ENCODE measurements around the gene MCM3.

The MCM3 gene

DNA sequence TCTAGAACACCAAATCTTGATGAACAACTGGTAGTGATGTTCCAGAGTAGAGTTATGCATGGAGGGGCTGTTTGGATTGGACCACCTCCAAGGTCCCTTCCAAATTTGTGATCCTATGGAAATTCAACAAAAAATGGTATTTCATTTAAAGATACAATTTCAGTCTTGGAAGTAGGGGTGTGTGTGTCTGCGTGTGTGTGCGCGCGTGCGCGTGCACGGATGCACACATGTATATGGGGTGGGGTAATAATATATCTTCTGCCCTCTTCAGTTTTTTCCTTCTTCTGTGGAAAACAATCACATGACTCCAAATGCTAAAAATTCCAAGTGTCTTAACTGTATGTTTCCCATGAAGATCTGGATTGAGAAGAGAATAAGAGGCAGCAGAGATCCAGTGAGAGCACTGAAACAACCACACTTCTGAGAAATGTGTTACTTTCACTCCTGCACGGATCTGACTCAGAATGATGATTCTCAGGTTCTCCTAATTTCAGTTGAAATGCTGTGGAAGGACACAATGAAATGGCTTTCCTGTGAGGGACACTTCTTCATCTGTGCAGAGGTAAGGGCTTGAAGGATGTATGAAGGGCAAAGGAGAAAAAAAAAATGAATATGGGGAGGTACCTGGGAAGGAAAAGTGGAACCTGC, 29.7 kb downstream of the MCM3 start:
- Histone ChIP-seq H3K9me3 (no peaks in the 10 kb centered on the region), H3K4me1 (no peaks in the 10 kb centered on the region), H3K27me3 (peaks cover 11% of the 10 kb centered on the region), H3K36me3 (no peaks in the 10 kb centered on the region), H3K4me3 (ENCODE audit: low read depth, low read length) (no peak overlapping the region)
- no peak for TF ChIP-seq CTCF (IDR thresholded peaks at IDR 0.05; ENCODE audit: low read depth, low read length)
- no peak for DNase-seq

GRCh38 chr6:52253494-52253893, 31.0 kb downstream of the MCM3 start:
- no peak for TF ChIP-seq CTCF (IDR thresholded peaks at IDR 0.05; ENCODE audit: low read depth, low read length)
- Histone ChIP-seq H3K4me3 (ENCODE audit: low read depth, low read length) (no peak overlapping the region), H3K4me1 (no peaks in the 10 kb centered on the region), H3K27me3 (peaks cover 13% of the 10 kb centered on the region), H3K36me3 (no peaks in the 10 kb centered on the region), H3K9me3 (no peaks in the 10 kb centered on the region)
- DNase-seq = no peak

- H3K27me3 ChIP-seq = peaks cover 14% of the 10 kb centered on the region
- no peaks in the 10 kb centered on the region for H3K4me1 ChIP-seq
- H3K36me3 ChIP-seq = no peaks in the 10 kb centered on the region
- no peak for DNase-seq
- H3K4me3 ChIP-seq (ENCODE audit: low read depth, low read length) = no peak overlapping the region
- no peak for TF ChIP-seq CTCF (IDR thresholded peaks at IDR 0.05; ENCODE audit: low read depth, low read length)
- H3K9me3 ChIP-seq = no peaks in the 10 kb centered on the region
Measured at GRCh38 chr6:52251113-52251512, 33.4 kb downstream of the MCM3 start.

DNA sequence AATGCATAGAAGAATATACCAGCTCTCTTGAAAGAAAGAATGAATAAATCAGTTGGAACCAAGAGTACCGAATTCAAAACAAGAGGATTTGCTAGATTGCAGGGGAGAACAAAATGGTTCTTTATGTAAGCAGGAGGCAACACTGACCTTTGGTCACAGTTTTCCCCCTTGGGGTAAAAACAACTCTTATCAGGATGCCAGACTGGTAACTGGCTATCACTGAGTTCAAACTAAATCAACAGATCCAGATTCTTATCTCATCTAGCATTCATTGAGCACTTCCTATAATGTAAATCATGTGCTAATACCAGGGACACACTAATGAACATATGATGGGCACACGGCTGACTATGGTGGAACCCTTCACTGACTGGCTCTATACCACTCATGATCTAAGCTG, 35.5 kb downstream of the MCM3 start:
- H3K4me1 ChIP-seq = no peaks in the 10 kb centered on the region
- peaks cover 10% of the 10 kb centered on the region for H3K27me3 ChIP-seq
- TF ChIP-seq CTCF (IDR thresholded peaks at IDR 0.05; ENCODE audit: low read depth, low read length) = no peak
- no peak for DNase-seq
- H3K9me3 ChIP-seq = no peaks in the 10 kb centered on the region
- no peak overlapping the region for H3K4me3 ChIP-seq (ENCODE audit: low read depth, low read length)
- H3K36me3 ChIP-seq = no peaks in the 10 kb centered on the region

DNA sequence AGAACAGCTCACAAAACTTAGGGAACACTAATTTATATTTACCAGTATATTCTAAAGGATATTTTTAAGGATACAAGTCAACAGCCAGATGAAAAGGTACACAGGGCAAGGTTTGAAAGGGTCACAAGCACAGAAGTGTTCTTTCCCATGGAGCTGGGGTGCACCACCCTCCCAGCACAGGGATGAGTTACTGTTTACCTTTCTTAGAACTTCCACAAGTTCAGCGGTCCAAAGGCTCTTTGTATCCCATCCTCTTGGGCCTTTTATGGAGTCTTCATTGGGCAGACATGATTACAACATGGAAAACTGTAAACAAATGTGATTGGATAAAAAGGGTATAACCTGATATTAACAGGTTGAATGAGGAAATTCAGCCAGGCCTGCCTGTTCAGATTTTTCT, 39.1 kb downstream of the MCM3 start:
- no peak for TF ChIP-seq CTCF (IDR thresholded peaks at IDR 0.05; ENCODE audit: low read depth, low read length)
- H3K4me1 ChIP-seq = no peaks in the 10 kb centered on the region
- DNase-seq = no peak
- no peak overlapping the region for H3K4me3 ChIP-seq (ENCODE audit: low read depth, low read length)
- H3K27me3 ChIP-seq = peaks cover 3% of the 10 kb centered on the region; the same call in 1 of the 2 replicates
- H3K9me3 ChIP-seq = no peaks in the 10 kb centered on the region
- H3K36me3 ChIP-seq = no peaks in the 10 kb centered on the region

- TF ChIP-seq CTCF (IDR thresholded peaks at IDR 0.05; ENCODE audit: low read depth, low read length) = no peak
- no peaks in the 10 kb centered on the region for H3K36me3 ChIP-seq
- H3K4me3 ChIP-seq (ENCODE audit: low read depth, low read length) = no peak within 1 kb of the TSS
- H3K27me3 ChIP-seq = 0 out of 2 replicates have a peak, but pooled peaks cover 3% of the 10 kb centered on the region
- H3K4me1 ChIP-seq = no peaks in the 10 kb centered on the region
- no peaks in the 10 kb centered on the region for H3K9me3 ChIP-seq
- no peak for DNase-seq
Measured at GRCh38 chr6:52244400-52244799, 40.1 kb downstream of the MCM3 start, which contains the start of gene IL17F. TSS of gene IL17F (minus strand) at chr6:52244500. CDS start at chr6:52244429, 71 bp downstream.
